Bronchial epithelial cell (primary cell): ENCODE measurements around the gene TMEM131. TPM values are rescaled to one million over a fixed set of nuclear protein-coding genes. Genes with fewer than 3 reads are reported as not detected.

Experiments
- DNase-seq: peaks from one replicate; pipeline ENCODE4 v3.0.0-alpha.2; 2010; ENCODE audit warnings: low read depth
- FAIRE-seq: peaks from 2 replicates; lab custom pipeline; 2011; peaks lifted over from hg19 to GRCh38; lab: Jason Lieb, UNC
- H3K27me3 ChIP-seq: 2 replicates; pipeline ENCODE4 v1.5.1; 2011; ENCODE audit warnings: low read length; ENCODE audit not compliant: control insufficient read depth, insufficient read depth
- H3K36me3 ChIP-seq: 2 replicates; pipeline ENCODE4 v1.5.1; 2011; ENCODE audit warnings: low read length; ENCODE audit not compliant: control insufficient read depth, insufficient read depth
- H3K4me3 ChIP-seq: 2 replicates; pipeline ENCODE4 v1.5.1; 2011; ENCODE audit warnings: mild to moderate bottlenecking, low read depth, low read length, control low read depth
- total RNA-seq: library from RNA; depleted of rRNA; stranded (reverse); fragments of >200 nt; gene quantifications from 2 replicates; pipeline ENCODE4 v1.2.1, GENCODE V29; 2014
- TF ChIP-seq, protein P1 (sequence below): IDR thresholded peaks from 2 replicates; pipeline ENCODE4 v1.5.1; 2011; ENCODE audit warnings: mild to moderate bottlenecking, moderate library complexity, low read length, control low read depth, inconsistent platforms; ENCODE audit not compliant: insufficient read depth, severe bottlenecking

TMEM131 gene
- total RNA-seq, 1 donor from 2014 or later = 14.0 TPM

DNA sequence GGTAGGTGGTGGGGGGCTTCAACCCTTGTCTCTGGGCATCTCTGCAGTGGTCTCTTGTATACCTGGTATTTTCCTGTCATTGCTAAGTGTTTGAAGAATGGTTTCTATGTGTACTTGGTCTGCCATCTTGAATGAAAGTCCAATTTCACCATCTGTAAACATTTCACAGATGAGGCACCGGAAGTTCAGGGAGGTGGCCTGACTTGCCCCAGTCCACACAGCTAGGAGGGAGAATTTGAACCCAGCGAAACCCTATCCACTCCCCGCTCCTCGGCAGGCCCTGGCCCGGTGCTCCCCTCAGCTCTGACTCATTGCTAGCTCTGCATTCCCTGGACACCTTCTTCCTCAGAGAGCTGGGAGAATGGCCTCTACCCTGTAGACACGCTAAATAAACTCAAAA lies 251.8 kb downstream of the TMEM131 start:
- Histone ChIP-seq H3K36me3 (no peaks in the 10 kb centered on the region), H3K27me3 (no peaks in the 10 kb centered on the region), H3K4me3 (no peak overlapping the region)
- no peak for FAIRE-seq
- DNase-seq = peak; percentile 42
- TF ChIP-seq, protein P1, sequence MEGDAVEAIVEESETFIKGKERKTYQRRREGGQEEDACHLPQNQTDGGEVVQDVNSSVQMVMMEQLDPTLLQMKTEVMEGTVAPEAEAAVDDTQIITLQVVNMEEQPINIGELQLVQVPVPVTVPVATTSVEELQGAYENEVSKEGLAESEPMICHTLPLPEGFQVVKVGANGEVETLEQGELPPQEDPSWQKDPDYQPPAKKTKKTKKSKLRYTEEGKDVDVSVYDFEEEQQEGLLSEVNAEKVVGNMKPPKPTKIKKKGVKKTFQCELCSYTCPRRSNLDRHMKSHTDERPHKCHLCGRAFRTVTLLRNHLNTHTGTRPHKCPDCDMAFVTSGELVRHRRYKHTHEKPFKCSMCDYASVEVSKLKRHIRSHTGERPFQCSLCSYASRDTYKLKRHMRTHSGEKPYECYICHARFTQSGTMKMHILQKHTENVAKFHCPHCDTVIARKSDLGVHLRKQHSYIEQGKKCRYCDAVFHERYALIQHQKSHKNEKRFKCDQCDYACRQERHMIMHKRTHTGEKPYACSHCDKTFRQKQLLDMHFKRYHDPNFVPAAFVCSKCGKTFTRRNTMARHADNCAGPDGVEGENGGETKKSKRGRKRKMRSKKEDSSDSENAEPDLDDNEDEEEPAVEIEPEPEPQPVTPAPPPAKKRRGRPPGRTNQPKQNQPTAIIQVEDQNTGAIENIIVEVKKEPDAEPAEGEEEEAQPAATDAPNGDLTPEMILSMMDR = no peak

DNA sequence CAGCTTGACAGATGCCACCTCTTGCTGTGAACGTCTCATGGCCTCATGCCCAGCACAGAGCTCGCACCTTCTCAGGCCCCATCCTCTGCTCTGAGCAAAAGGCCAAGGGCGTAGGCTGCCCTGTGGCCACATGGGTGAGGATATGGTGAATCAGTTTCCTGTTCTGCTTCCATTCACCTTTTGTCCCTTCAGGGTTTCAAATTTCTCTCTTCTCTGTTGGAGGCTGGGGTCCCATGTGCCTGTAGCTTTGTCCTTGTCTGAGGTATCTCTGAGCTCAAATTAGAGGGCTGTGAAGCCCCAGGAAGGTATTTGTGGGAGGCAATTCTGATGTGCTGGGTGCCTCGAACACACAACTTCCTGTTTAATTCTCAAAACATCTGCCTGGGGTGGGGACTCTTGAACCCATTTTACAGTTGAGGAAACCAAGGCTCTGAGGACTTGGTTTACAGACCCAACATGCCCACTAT lies 253.3 kb downstream of the TMEM131 start:
- FAIRE-seq (no peak), DNase-seq (peak; percentile 48)
- H3K4me3 ChIP-seq = no peak overlapping the region
- no peaks in the 10 kb centered on the region for H3K36me3 ChIP-seq
- H3K27me3 ChIP-seq = no peaks in the 10 kb centered on the region
- TF ChIP-seq, protein P1 = no peak

DNA sequence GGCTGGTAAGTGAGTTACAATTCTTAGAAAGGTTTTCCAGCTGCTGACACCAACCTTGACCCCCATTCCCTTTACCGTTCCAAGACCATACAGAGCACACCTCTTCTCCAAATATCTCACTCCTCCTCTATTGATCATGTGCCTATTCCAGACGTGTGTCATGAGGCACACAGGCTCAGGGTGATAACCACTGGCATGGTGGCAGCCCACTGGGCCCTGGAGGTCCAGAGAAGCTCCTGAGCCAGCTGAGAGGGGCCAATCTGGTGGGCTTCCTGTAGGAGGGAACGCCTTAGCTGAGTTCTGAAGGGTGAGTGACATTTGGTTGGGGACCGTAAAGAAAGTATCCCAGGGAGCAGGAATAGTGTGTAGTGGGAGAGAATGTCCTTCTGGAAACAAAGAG lies 254.1 kb downstream of the TMEM131 start:
- FAIRE-seq = no peak
- DNase-seq = no peak
- TF ChIP-seq, protein P1 = no peak

DNA sequence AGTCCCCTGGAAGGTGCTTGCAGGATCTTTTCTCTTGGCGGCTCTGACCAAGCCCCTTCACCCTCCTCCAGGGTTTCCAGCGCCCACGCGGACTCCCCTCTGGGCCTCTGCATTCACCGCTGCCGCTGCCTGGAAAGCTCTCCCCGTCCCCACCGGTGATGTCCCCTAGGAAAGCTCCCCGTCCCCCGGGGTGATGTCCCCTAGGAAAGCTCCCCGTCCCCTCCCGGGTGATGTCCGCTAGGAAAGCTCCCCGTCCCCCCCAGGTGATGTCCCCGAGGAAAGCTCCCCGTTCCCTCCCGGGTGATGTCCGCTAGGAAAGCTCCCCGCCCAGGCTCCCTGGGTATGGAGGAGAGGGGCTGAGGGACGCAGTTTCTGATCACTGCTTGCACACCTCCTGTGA lies 254.5 kb downstream of the TMEM131 start:
- H3K4me3 ChIP-seq = no peak overlapping the region
- FAIRE-seq (no peak), DNase-seq (no peak)
- TF ChIP-seq, protein P1 = no peak
- no peaks in the 10 kb centered on the region for H3K27me3 ChIP-seq
- H3K36me3 ChIP-seq = no peaks in the 10 kb centered on the region

More for the DNA sequence above, 254.1 kb downstream of the TMEM131 start:
- Histone ChIP-seq H3K4me3 (no peak overlapping the region), H3K27me3 (no peaks in the 10 kb centered on the region), H3K36me3 (no peaks in the 10 kb centered on the region)

DNA sequence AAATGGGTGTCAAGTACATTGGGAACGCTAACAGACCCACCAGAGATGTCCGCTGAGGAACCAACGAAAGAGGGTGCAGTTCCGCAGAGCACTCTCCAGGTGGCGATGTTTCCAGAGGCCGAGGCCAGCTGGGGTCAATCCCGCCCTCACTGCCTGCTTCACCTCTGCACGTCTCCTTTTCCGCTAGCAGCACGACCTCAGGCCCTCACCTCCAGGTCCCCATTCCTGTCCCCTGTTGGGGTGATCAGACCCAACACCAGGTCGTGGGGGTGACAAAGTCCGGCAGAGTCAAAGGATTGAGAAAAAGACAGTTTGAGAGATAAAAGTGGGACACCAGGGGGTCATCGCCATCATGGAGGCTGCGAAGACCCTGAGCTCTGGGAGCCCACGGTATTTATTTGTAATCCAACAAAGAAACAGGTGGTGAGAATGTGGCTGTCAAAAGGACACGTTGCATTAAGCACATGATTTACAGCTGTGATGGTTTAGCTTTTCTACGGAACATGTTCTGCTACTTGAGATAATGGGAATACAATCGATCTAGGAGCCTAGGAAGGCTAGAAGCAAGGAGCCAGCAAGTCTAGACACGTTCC lies 255.1 kb downstream of the TMEM131 start:
- FAIRE-seq (no peak), DNase-seq (no peak)
- Histone ChIP-seq H3K36me3 (no peaks in the 10 kb centered on the region), H3K4me3 (no peak overlapping the region), H3K27me3 (no peaks in the 10 kb centered on the region)
- TF ChIP-seq, protein P1 = peak; percentile 83

DNA sequence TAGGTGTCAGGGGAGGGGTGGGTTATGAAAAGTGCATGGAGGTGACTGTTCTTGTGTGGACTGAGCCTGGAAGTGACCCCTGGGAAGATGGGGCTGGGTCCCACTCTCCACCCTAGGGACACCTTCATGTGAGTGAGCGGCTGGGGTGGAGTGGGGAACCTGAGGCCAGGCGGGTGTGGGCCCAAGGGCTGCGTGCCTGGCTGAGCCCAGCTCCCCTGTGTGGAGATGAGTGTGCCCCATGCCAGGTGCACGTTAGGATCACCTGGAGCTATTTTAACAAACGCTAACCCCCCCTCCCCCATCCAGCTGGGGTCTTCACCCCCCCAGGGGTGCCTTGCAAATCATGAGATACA lies 255.9 kb downstream of the TMEM131 start:
- FAIRE-seq = no peak

More for the DNA sequence above, 255.9 kb downstream of the TMEM131 start:
- TF ChIP-seq, protein P1 = no peak
- no peaks in the 10 kb centered on the region for H3K27me3 ChIP-seq
- no peak overlapping the region for H3K4me3 ChIP-seq
- no peaks in the 10 kb centered on the region for H3K36me3 ChIP-seq
- no peak for DNase-seq
